Glomerular endothelial cell (primary cell): ENCODE data around the gene ZNF580. TPM values are rescaled to one million over a fixed set of nuclear protein-coding genes. Genes with fewer than 3 reads are reported as not detected.

Experiments
- DNase-seq: peaks from one replicate; pipeline ENCODE4 v3.0.0-alpha.2; 2011; ENCODE audit warnings: low read depth, low spot score; ENCODE audit errors: extremely low read depth
- total RNA-seq: library from RNA; depleted of rRNA; stranded (reverse); fragments of >200 nt; gene quantifications from 2 replicates; pipeline ENCODE4 v1.2.3, GENCODE V29; 2015

The ZNF580 gene
- total RNA-seq, 1 donor from 2014 or later: 28.9 TPM

- no peak for DNase-seq
These were observed 34.9 kb upstream of the ZNF580 start, which contains the start of gene ZNF865 for GRCh38 chr19:55605637-55606470. Gene ZNF865 (plus strand): TSS chr19:55605647. CDS start chr19:55613619, 7,972 bp downstream.

- DNase-seq: no peak
These were observed 34.4 kb upstream of the ZNF580 start for GRCh38 chr19:55606471-55606787.

GRCh38 chr19:55606817-55607216, 34.0 kb upstream of the ZNF580 start:
- DNase-seq: no peak

- DNase-seq: no peak
These were observed 31.5 kb upstream of the ZNF580 start for GRCh38 chr19:55609326-55609725.

- DNase-seq: no peak
These were observed 29.4 kb upstream of the ZNF580 start for GRCh38 chr19:55611300-55611982.

GRCh38 chr19:55611983-55612645, 28.7 kb upstream of the ZNF580 start:
- DNase-seq: no peak

- DNase-seq: no peak
These were observed 27.4 kb upstream of the ZNF580 start for GRCh38 chr19:55613396-55613795.

GRCh38 chr19:55613930-55614710, 26.7 kb upstream of the ZNF580 start:
- no peak for DNase-seq

GRCh38 chr19:55614711-55615542, 25.9 kb upstream of the ZNF580 start:
- DNase-seq: no peak

- DNase-seq: no peak
These were observed 25.0 kb upstream of the ZNF580 start for GRCh38 chr19:55615543-55616394.

GRCh38 chr19:55616395-55616875, 24.4 kb upstream of the ZNF580 start:
- DNase-seq: no peak

GRCh38 chr19:55617426-55617825, 23.4 kb upstream of the ZNF580 start:
- no peak for DNase-seq

- no peak for DNase-seq
These were observed 22.4 kb upstream of the ZNF580 start for GRCh38 chr19:55618426-55618825.

GRCh38 chr19:55619286-55619685, 21.5 kb upstream of the ZNF580 start:
- no peak for DNase-seq

GRCh38 chr19:55620410-55621204, 20.2 kb upstream of the ZNF580 start:
- DNase-seq: no peak

GRCh38 chr19:55621205-55621672, 19.6 kb upstream of the ZNF580 start:
- DNase-seq: no peak

- DNase-seq: no peak
These were observed 19.1 kb upstream of the ZNF580 start for GRCh38 chr19:55621673-55622231.
